ENCODE data around the gene MTHFS.
A peak's percentile ranks its signal among the peaks of the same experiment; 100 is the strongest.
"Not testable (repeated sequence)": the region's sequence is repeated elsewhere in the genome, so short reads cannot be mapped to it uniquely, and the experiment has no call there.

MTHFS gene

GRCh38 chr15:79938143-79938542 lies 41.3 kb upstream of the MTHFS start:
- peaks cover 14% of the 10 kb centered on the region for H3K4me1 Mint-ChIP-seq
- H3K9me3 Mint-ChIP-seq, result no peaks in the 10 kb centered on the region
- TF ChIP-seq CTCF (IDR thresholded peaks at IDR 0.05; ENCODE audit: unreplicated experiment in 3 of 3), result no peak
- no peak overlapping the region for H3K4me3 Mint-ChIP-seq
- H3K36me3 Mint-ChIP-seq (ENCODE audit: low read depth), result no peaks in the 10 kb centered on the region
- H3K27ac Mint-ChIP-seq, result no peak overlapping the region
- peaks cover 5% of the 10 kb centered on the region for H3K27me3 Mint-ChIP-seq (ENCODE audit: low read depth)

- H3K27me3 Mint-ChIP-seq (ENCODE audit: low read depth); H3K9me3 Mint-ChIP-seq; H3K36me3 Mint-ChIP-seq (ENCODE audit: low read depth); H3K4me3 Mint-ChIP-seq: not testable (repeated sequence)
- Mint-ChIP-seq H3K27ac (peak overlapping the region; percentile 94 to 97 (median 95)), H3K4me1 (peaks cover 14% of the 10 kb centered on the region)
Observed at GRCh38 chr15:79935556-79936201, 38.9 kb upstream of the MTHFS start.

GRCh38 chr15:79933231-79933630 lies 36.4 kb upstream of the MTHFS start:
- H3K4me1 Mint-ChIP-seq, result peaks cover 14% of the 10 kb centered on the region
- no peak for TF ChIP-seq CTCF (IDR thresholded peaks at IDR 0.05; ENCODE audit: unreplicated experiment in 3 of 3)
- H3K27me3 Mint-ChIP-seq (ENCODE audit: low read depth), result peaks cover 5% of the 10 kb centered on the region
- H3K4me3 Mint-ChIP-seq, result no peak overlapping the region
- H3K27ac Mint-ChIP-seq, result peak overlapping the region in 1 of 3 experiments; percentile 74
- peaks cover 3% of the 10 kb centered on the region for H3K9me3 Mint-ChIP-seq
- H3K36me3 Mint-ChIP-seq (ENCODE audit: low read depth), result no peaks in the 10 kb centered on the region

GRCh38 chr15:79932447-79932846 lies 35.6 kb upstream of the MTHFS start:
- H3K27ac Mint-ChIP-seq, result no peak overlapping the region
- TF ChIP-seq CTCF (IDR thresholded peaks at IDR 0.05; ENCODE audit: unreplicated experiment in 3 of 3), result no peak
- H3K27me3 Mint-ChIP-seq (ENCODE audit: low read depth), result peaks cover 5% of the 10 kb centered on the region
- H3K9me3 Mint-ChIP-seq, result peaks cover 3% of the 10 kb centered on the region
- H3K4me3 Mint-ChIP-seq, result no peak overlapping the region
- H3K4me1 Mint-ChIP-seq, result peaks cover 14% of the 10 kb centered on the region
- no peaks in the 10 kb centered on the region for H3K36me3 Mint-ChIP-seq (ENCODE audit: low read depth)

- peaks cover 7% of the 10 kb centered on the region for H3K9me3 Mint-ChIP-seq
- peak overlapping the region in 1 of 3 experiments; percentile 3 for H3K27ac Mint-ChIP-seq
- no peak for TF ChIP-seq CTCF (IDR thresholded peaks at IDR 0.05; ENCODE audit: unreplicated experiment in 3 of 3)
- H3K27me3 Mint-ChIP-seq (ENCODE audit: low read depth), result peaks cover 5% of the 10 kb centered on the region
- H3K4me1 Mint-ChIP-seq, result peaks cover 10% of the 10 kb centered on the region
- no peak overlapping the region for H3K4me3 Mint-ChIP-seq
- peaks cover 4% of the 10 kb centered on the region for H3K36me3 Mint-ChIP-seq (ENCODE audit: low read depth)
Observed at GRCh38 chr15:79930516-79930915, 33.7 kb upstream of the MTHFS start.

- H3K9me3 Mint-ChIP-seq, result peaks cover 7% of the 10 kb centered on the region
- H3K27ac Mint-ChIP-seq, result no peak overlapping the region
- TF ChIP-seq CTCF (IDR thresholded peaks at IDR 0.05; ENCODE audit: unreplicated experiment in 3 of 3), result no peak
- peaks cover 5% of the 10 kb centered on the region for H3K27me3 Mint-ChIP-seq (ENCODE audit: low read depth)
- H3K4me3 Mint-ChIP-seq, result peak overlapping the region in 1 of 3 experiments; percentile 0
- H3K36me3 Mint-ChIP-seq (ENCODE audit: low read depth), result peaks cover 4% of the 10 kb centered on the region
- H3K4me1 Mint-ChIP-seq, result no peaks in the 10 kb centered on the region
Observed at GRCh38 chr15:79929412-79929811, 32.6 kb upstream of the MTHFS start.

- peaks cover 20% of the 10 kb centered on the region for H3K4me1 Mint-ChIP-seq
- not testable (repeated sequence) for H3K27me3 Mint-ChIP-seq (ENCODE audit: low read depth); H3K27ac Mint-ChIP-seq; H3K4me3 Mint-ChIP-seq
- H3K36me3 Mint-ChIP-seq (ENCODE audit: low read depth), result peaks cover 28% of the 10 kb centered on the region
- H3K9me3 Mint-ChIP-seq, result peaks cover 24% of the 10 kb centered on the region
Observed at GRCh38 chr15:79926116-79926515, 29.3 kb upstream of the MTHFS start.
